Gastrocnemius medialis (tissue), 4 donors: Measurements from ENCODE around the gene BTNL2. TPM values are rescaled to one million over a fixed set of nuclear protein-coding genes. Genes with fewer than 3 reads are reported as not detected.

Experiments
- ATAC-seq, 2 donors: fragments of 150-250 bp; one replicate each; pipeline ENCODE4 v1.9.1; 2016
- DNase-seq, 2 donors: peaks; one replicate each; pipeline ENCODE4 v3.0.0-alpha.2; 2019
- H3K27ac ChIP-seq, 4 donors: fragments of 200-600 bp; sonication (generic); 1 replicate in 1 of 4; 2 replicates in 3 of 4; pipeline ENCODE4 v1.5.1; 2016 to 2018; ENCODE audit warnings: mild to moderate bottlenecking in 2 of 4, moderate library complexity in 1 of 4
- H3K27me3 ChIP-seq, 3 donors: fragments of 200-600 bp; sonication (generic) in 2 of 3; 1 replicate in 1 of 3; 2 replicates in 2 of 3; pipeline versions ENCODE4 v1.5.1 to v1.6.0; 2016 to 2019; ENCODE audit warnings: mild to moderate bottlenecking in 1 of 3, moderate library complexity in 1 of 3
- H3K36me3 ChIP-seq, 2 donors: fragments of 200-600 bp; sonication (generic) in 1 of 2; one replicate each; pipeline ENCODE4 v1.5.1; 2017 to 2018
- H3K4me1 ChIP-seq, 2 donors: fragments of 200-600 bp; sonication (generic) in 1 of 2; one replicate each; pipeline ENCODE4 v1.5.1; 2016 to 2017; ENCODE audit warnings: mild to moderate bottlenecking in 2 of 2
- H3K4me3 ChIP-seq, 4 donors: fragments of 200-600 bp; sonication (generic) in 3 of 4; 1 replicate in 1 of 4; 2 replicates in 3 of 4; pipeline ENCODE4 v1.5.1; 2016 to 2019; ENCODE audit warnings: mild to moderate bottlenecking in 2 of 4
- H3K9me3 ChIP-seq, 3 donors: fragments of 200-600 bp; sonication (generic) in 2 of 3; 1 replicate in 1 of 3; 2 replicates in 2 of 3; pipeline ENCODE4 v1.5.1; 2016 to 2019
- POLR2A ChIP-seq, 2 donors: fragments of 450-650 bp; IDR thresholded peaks; one replicate each; pipeline ENCODE4 v1.6.1; 2017; ENCODE audit warnings: antibody characterized with exemption in 2 of 2, mild to moderate bottlenecking in 2 of 2, moderate library complexity in 2 of 2
- in situ Hi-C, 4 donors: fragments of 200-750 bp; cut with MboI; loops; one replicate each; pipeline versions ENCODE4 v1.15.0 to v1.8.0; 2017; ENCODE audit warnings: low sequenced_read_pairs in 4 of 4
- intact Hi-C: fragments of 100-400 bp; cut with DNase I; formaldehyde crosslinking; loops from one replicate; pipeline ENCODE4 v1.15.1; 2023; ENCODE audit warnings: low total_unique reads
- total RNA-seq, 4 donors: library from RNA; depleted of rRNA; stranded (reverse); fragments of >200 nt; gene quantifications; one replicate each; pipeline versions ENCODE4 v1.1.0 to v1.2.3, GENCODE V29; 2016
- TF ChIP-seq, protein P1 (sequence below), 5 experiments: fragments of 450-650 bp in 3 of 5; fragments of 200-600 bp in 2 of 5; sonication (generic) in 2 of 5; IDR thresholded peaks in 4 of 5; conservative IDR thresholded peaks in 1 of 5; 1 replicate in 4 of 5; 2 replicates in 1 of 5; pipeline ENCODE4 v1.5.1; 2016 to 2019; ENCODE audit warnings: antibody characterized with exemption in 5 of 5, mild to moderate bottlenecking in 3 of 5, moderate library complexity in 3 of 5

The BTNL2 gene
- total RNA-seq, 4 donors from 2014 or later, result not detected

DNA sequence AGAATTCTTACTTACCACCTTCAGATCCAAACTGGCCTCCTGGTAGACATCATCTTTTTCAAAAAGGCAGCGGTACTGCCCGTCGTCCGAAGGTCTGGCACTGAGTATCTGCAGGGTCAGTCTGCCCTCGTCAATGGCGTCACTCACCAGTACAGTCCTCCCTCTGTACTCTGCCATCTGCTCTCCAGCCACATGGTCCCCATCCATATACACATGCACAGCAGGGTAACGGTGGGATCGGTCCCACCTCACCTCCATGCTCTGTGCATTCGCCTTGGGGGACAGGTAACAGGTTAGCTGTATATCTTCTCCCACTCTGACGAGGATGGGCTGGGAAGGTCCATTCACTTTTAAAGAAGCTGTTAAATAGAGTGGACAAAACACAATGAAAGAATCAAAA is 11.0 kb downstream of the BTNL2 start:
- Histone ChIP-seq H3K27ac (no peak overlapping the region), H3K4me1 (no peaks in the 10 kb centered on the region), H3K36me3 (no peaks in the 10 kb centered on the region), H3K4me3 (no peak overlapping the region), H3K9me3 (no peaks in the 10 kb centered on the region), H3K27me3 (no peaks in the 10 kb centered on the region)
- DNase-seq (no peak), ATAC-seq (no peak)
- intact Hi-C loops, result loop anchor here (10.0 kb wide), 1 partner anchor 141 kb away; no protein-coding TSS in a partner anchor
- TF ChIP-seq, protein P1, sequence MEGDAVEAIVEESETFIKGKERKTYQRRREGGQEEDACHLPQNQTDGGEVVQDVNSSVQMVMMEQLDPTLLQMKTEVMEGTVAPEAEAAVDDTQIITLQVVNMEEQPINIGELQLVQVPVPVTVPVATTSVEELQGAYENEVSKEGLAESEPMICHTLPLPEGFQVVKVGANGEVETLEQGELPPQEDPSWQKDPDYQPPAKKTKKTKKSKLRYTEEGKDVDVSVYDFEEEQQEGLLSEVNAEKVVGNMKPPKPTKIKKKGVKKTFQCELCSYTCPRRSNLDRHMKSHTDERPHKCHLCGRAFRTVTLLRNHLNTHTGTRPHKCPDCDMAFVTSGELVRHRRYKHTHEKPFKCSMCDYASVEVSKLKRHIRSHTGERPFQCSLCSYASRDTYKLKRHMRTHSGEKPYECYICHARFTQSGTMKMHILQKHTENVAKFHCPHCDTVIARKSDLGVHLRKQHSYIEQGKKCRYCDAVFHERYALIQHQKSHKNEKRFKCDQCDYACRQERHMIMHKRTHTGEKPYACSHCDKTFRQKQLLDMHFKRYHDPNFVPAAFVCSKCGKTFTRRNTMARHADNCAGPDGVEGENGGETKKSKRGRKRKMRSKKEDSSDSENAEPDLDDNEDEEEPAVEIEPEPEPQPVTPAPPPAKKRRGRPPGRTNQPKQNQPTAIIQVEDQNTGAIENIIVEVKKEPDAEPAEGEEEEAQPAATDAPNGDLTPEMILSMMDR (IDR thresholded peaks at IDR 0.05 in 4 of 5, conservative IDR thresholded peaks at IDR 0.05 in 1 of 5), result no peak
- TF ChIP-seq POLR2A (IDR thresholded peaks at IDR 0.05), result no peak
- in situ Hi-C loops, result no loop called here

DNA sequence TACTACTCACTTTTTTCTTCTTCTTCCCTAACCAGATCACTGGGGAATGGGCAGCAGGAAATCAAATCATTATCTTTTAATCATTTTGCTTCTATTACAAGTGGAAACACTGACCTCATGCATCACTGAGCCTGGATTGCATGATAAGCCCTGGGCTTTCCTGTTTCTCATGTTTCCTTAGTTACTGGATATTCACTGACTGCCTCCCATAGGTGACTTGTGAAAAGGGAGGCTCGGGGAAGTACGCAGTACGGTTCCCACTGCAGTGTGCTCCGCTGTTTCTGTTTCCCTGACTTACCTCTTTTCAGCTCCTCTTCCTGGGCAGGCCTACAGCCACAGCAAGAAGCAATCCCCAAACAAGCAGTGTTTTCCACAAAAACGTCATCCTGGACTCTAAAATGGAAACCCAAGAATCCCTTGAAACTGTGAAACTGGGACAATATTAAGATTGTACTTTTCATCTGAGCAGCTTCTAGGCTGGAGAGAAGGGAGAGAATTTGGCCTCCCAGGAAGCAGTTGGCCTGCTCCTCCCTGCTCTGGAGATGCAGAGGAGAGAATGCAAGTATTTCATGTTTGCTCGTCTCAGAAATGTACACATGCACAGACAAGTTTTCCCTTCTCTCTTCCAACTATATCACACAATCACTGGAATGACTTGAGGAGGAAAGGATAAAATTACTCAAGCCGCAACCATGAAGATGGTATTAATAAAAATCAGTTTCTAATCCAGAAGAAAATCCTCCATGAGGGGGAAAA is 13.1 kb downstream of the BTNL2 start:
- DNase-seq, result no peak
- intact Hi-C loops, result loop anchor here (10.0 kb wide), 1 partner anchor 139 kb away; no protein-coding TSS in a partner anchor

DNA sequence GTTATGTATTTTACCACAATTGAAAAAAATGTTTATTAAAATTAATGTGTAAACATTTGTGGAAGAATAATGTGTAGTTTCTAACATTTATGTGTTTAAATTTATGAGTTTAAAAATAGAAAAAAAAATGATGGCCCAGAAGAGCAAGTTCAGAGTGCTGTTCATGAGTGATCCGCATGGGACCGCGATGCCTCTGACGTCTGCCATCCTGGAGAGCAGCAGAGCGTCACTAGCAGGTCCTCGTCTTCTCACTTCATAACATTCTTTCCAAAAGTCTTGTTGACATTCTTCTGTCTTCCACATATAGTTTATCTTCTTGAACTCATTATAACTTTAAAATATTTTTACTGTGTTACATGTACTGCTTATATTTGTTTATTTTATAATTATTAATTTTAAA is 15.5 kb downstream of the BTNL2 start:
- no peak for ATAC-seq
- no peaks in the 10 kb centered on the region for H3K9me3 ChIP-seq
- intact Hi-C loops, result loop anchor here (10.0 kb wide), 1 partner anchor 137 kb away; no protein-coding TSS in a partner anchor

More for the DNA sequence above, 13.1 kb downstream of the BTNL2 start:
- in situ Hi-C loops, result no loop called here
- Histone ChIP-seq H3K4me3 (no peak overlapping the region), H3K9me3 (no peaks in the 10 kb centered on the region), H3K36me3 (no peaks in the 10 kb centered on the region), H3K27me3 (no peaks in the 10 kb centered on the region), H3K4me1 (no peaks in the 10 kb centered on the region), H3K27ac (peak overlapping the region; percentile 38 to 58 (median 48))
- TF ChIP-seq, protein P1 (IDR thresholded peaks at IDR 0.05 in 4 of 5, conservative IDR thresholded peaks at IDR 0.05 in 1 of 5), result no peak
- no peak for TF ChIP-seq POLR2A (IDR thresholded peaks at IDR 0.05)
- ATAC-seq, result peak; percentile 70 to 71

DNA sequence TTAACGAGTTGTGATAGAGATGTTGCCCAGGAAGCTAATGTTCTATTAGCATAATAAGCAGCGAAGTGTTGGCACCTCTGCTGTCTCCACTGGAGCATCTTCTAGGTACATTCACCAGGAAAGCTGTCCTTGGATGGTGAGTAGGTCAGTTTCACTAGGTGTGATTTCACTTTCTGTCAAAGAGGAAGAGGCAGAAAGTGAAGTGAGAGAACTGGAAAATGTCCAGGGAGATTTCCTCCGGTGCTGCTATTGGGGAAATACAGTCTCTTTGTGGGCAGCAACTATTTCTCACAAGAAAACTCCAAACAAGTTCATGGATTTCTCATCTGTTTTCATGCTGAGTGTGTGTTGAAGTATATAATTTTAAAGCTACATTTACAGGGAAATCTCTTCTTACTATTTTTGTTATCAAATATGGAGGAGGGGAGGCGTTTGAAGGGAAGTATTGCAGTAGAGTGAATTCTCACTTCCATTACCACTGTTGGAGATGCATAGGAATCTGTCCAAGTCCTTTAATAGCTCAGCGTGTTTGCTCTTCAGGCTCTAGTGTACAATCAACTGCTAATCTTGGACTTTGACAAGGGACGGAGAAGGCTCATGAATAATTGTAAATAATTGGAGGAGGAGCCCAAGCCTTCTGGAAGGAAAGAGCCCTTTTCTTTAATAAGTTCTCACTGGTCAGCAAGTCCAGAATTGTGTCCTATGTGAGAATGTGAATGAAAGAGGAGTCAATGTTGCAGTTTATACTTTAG is 19.2 kb downstream of the BTNL2 start:
- intact Hi-C loops (no loop called here), in situ Hi-C loops (no loop called here)
- TF ChIP-seq, protein P1 (IDR thresholded peaks at IDR 0.05 in 4 of 5, conservative IDR thresholded peaks at IDR 0.05 in 1 of 5), result no peak
- no peak for TF ChIP-seq POLR2A (IDR thresholded peaks at IDR 0.05)
- no peak overlapping the region for H3K4me3 ChIP-seq
- DNase-seq (no peak), ATAC-seq (no peak)
- no peaks in the 10 kb centered on the region for H3K4me1 ChIP-seq
- no peaks in the 10 kb centered on the region for H3K36me3 ChIP-seq
- no peak overlapping the region for H3K27ac ChIP-seq
- H3K9me3 ChIP-seq, result no peaks in the 10 kb centered on the region
- no peaks in the 10 kb centered on the region for H3K27me3 ChIP-seq

More for the DNA sequence above, 15.5 kb downstream of the BTNL2 start:
- Histone ChIP-seq H3K4me3 (no peak overlapping the region), H3K36me3 (no peaks in the 10 kb centered on the region), H3K27me3 (no peaks in the 10 kb centered on the region), H3K4me1 (no peaks in the 10 kb centered on the region), H3K27ac (no peak overlapping the region)
- in situ Hi-C loops, result no loop called here
- TF ChIP-seq POLR2A (IDR thresholded peaks at IDR 0.05), result no peak
- TF ChIP-seq, protein P1 (IDR thresholded peaks at IDR 0.05 in 4 of 5, conservative IDR thresholded peaks at IDR 0.05 in 1 of 5), result no peak
- no peak for DNase-seq
